Lung (tissue), 12 donors: Measurements from ENCODE around the gene VTI1A. TPM values are rescaled to one million over a fixed set of nuclear protein-coding genes. Genes with fewer than 3 reads are reported as not detected.
"Not testable (repeated sequence)": the region's sequence is repeated elsewhere in the genome, so short reads cannot be mapped to it uniquely, and the experiment has no call there.

Experiments
- ATAC-seq: fragments of 200-7000 bp; cut with Tn5 transposase; one replicate; pipeline ENCODE4 v1.9.1; 2020; ENCODE audit warnings: moderate number of reproducible peaks; ENCODE audit not compliant: insufficient read depth, low FRiP score
- DNase-seq, 3 donors: peaks; one replicate each; pipeline ENCODE4 v3.0.0-alpha.2; 2013 to 2017
- H3K27ac ChIP-seq, 2 donors: one replicate each; pipeline ENCODE4 v1.5.1; 2013; ENCODE audit warnings: mild to moderate bottlenecking in 2 of 2, moderate library complexity in 2 of 2, control low read depth in 1 of 2, inconsistent platforms in 1 of 2, low read depth in 1 of 2, low read length in 1 of 2
- H3K27me3 ChIP-seq, 3 donors: one replicate each; pipeline ENCODE4 v1.5.1; 2013; ENCODE audit warnings: low read length in 2 of 3; ENCODE audit not compliant: control insufficient read depth in 3 of 3, insufficient read depth in 3 of 3
- H3K36me3 ChIP-seq, 4 donors: one replicate each; pipeline ENCODE4 v1.5.1; 2013; ENCODE audit warnings: low read length in 4 of 4, mild to moderate bottlenecking in 1 of 4, moderate library complexity in 1 of 4; ENCODE audit not compliant: control insufficient read depth in 4 of 4, insufficient read depth in 4 of 4
- H3K4me1 ChIP-seq, 5 donors: one replicate each; pipeline ENCODE4 v1.5.1; 2013; ENCODE audit warnings: low read length in 5 of 5, mild to moderate bottlenecking in 2 of 5, moderate library complexity in 1 of 5; ENCODE audit not compliant: control insufficient read depth in 5 of 5, insufficient read depth in 5 of 5
- H3K4me3 ChIP-seq: one replicate; pipeline ENCODE4 v1.5.1; 2013; ENCODE audit warnings: mild to moderate bottlenecking, control low read depth, moderate library complexity
- H3K9ac ChIP-seq, 2 donors: one replicate each; pipeline ENCODE4 v1.5.1; 2013; ENCODE audit warnings: low read length in 2 of 2, control low read depth in 1 of 2; ENCODE audit not compliant: insufficient read depth in 1 of 2
- H3K9me3 ChIP-seq, 4 donors: one replicate each; pipeline ENCODE4 v1.5.1; 2013; ENCODE audit warnings: low read length in 3 of 4, mild to moderate bottlenecking in 1 of 4, moderate library complexity in 1 of 4; ENCODE audit not compliant: control insufficient read depth in 4 of 4, insufficient read depth in 3 of 4
- WGBS, 2 donors: extraction: QIAGEN DNeasy Blood & Tissue Kit; methylation state at CpG; one replicate each; pipeline ENCODE4 v1.1.7; 2013; 5-methylcytosine and 5-hydroxymethylcytosine counted together
- polyA plus RNA-seq, 2 donors: library from polyadenylated mRNA; stranded (reverse); fragments of 200-250 nt; gene quantifications; one replicate each; pipeline ENCODE4 v1.2.1, GENCODE V29; 2013
- total RNA-seq, 2 donors: library from RNA; depleted of rRNA in 1 of 2; stranded (reverse); fragments of >200 nt in 1 of 2; gene quantifications; one replicate each; pipeline ENCODE4 v1.2.1, GENCODE V29; 2014 to 2021
- TF ChIP-seq, protein P1 (sequence below): IDR thresholded peaks from 2 replicates; pipeline ENCODE4 v1.5.1; 2012; ENCODE audit warnings: mild to moderate bottlenecking; ENCODE audit errors: control extremely low read depth, extremely low read depth
- donor health status: control.
- donor health status: control.
- donor health status: Bipolar disorder and iron deficiency.
- donor health status: healthy.
- donor health status: DM: yes; HTN: yes; CAD: no.

The VTI1A gene
- total and polyA plus RNA-seq, 4 donors, result 9.2 to 48.2 (median 28.4) TPM

DNA sequence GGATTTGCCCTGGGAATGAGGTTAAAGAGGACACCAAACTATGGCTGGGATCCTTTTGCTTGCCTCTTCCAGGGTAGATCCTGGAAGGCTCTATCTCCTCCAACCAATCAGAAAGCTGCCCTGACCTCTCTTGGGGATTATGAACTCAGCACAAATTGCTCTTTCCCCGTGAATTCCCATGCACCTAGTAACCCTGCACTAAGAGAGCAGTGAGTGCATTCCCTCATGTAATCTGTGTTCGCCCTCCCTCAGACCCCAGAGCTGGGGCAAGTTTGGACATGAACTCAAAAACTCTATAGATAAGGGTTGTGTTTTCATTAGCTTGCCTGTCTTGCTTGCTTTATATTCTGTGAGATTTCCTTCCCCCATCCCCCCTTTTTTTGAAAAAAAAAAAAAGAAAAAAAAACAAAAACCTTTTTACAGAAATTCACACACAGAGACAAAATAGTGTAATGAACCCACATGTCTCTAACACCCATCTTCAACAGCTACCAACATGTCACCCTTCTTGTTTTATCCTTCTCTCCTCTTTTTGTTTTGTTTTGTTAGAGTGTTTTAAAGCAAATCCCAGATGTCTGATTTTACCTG lies 277.5 kb downstream of the VTI1A start:
- ATAC-seq (no peak), DNase-seq (no peak)
- no peaks in the 10 kb centered on the region for H3K27me3 ChIP-seq
- H3K4me3 ChIP-seq, result no peak overlapping the region
- TF ChIP-seq, protein P1, sequence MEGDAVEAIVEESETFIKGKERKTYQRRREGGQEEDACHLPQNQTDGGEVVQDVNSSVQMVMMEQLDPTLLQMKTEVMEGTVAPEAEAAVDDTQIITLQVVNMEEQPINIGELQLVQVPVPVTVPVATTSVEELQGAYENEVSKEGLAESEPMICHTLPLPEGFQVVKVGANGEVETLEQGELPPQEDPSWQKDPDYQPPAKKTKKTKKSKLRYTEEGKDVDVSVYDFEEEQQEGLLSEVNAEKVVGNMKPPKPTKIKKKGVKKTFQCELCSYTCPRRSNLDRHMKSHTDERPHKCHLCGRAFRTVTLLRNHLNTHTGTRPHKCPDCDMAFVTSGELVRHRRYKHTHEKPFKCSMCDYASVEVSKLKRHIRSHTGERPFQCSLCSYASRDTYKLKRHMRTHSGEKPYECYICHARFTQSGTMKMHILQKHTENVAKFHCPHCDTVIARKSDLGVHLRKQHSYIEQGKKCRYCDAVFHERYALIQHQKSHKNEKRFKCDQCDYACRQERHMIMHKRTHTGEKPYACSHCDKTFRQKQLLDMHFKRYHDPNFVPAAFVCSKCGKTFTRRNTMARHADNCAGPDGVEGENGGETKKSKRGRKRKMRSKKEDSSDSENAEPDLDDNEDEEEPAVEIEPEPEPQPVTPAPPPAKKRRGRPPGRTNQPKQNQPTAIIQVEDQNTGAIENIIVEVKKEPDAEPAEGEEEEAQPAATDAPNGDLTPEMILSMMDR, result no peak
- no peak overlapping the region for H3K27ac ChIP-seq
- H3K36me3 ChIP-seq, result peaks cover 0 to 2% (median under 1%) of the 10 kb centered on the region in 4 donors
- 88 to 89% methylated on average over 2 of the region's 2 CpGs for WGBS, 2 donors
- H3K4me1 ChIP-seq, result no peaks in the 10 kb centered on the region
- no peaks in the 10 kb centered on the region for H3K9me3 ChIP-seq
- no peak overlapping the region for H3K9ac ChIP-seq

DNA sequence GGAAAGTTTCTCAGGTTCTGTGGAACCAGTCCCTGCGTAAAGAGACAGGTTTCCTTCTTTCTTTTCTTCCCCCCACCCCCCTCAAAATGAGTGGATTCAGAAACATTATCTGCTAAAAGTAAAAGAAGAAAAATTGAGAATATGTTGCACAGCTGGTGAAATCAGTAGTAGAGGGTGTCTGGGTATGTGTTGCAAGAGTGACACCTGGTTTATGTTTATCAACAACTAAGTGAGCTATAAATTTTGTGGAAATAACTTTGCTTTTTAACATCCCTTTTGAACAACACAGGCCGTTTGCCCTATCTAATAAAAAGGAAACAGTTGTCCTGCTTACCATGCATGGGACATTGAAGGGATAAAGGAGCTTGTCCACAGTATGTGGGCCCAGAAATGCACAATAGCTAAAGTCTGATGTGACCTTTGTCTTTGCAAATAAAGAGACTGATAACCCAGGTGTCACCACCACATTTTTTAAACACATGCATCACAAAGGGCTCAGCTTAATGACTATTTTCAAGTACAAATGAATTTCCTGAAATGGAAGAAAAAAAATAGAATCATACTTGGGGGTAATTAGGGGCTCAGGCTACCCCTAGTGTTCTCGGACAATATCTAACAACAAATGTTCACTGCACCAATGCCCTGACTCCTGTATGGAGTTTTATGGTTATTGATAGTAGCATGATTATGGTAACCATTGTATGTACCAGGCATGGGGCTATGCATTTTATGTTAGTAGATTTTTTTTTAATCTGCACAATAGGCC lies 281.3 kb downstream of the VTI1A start:
- H3K9ac ChIP-seq, result no peak overlapping the region
- 76 to 81% methylated on average over 3 of the region's 3 CpGs for WGBS, 2 donors
- TF ChIP-seq, protein P1, result no peak

DNA sequence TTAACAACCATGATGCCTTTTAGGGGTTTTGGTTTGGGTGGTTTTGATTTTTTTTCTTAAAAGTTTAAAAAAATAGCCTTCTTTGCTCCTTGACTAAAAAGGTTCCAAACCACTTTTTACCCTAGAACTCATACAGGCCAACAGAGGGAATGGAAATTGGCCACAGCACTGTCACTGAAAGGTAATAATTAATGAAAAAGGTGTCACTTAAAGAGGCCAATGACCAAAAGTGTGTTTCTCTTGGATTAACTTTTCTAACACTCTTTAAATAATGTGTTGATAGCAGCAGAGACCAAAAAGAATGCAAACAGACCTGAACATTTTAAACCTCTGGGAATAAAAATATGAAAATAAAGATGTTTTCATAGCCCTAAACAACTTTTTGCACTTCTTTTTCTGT lies 282.0 kb downstream of the VTI1A start:
- H3K36me3 ChIP-seq, result peaks cover 0 to 2% (median under 1%) of the 10 kb centered on the region in 4 donors
- H3K9me3 ChIP-seq, result no peaks in the 10 kb centered on the region
- no peak for DNase-seq
- peaks cover 0 to 4% (median 0%) of the 10 kb centered on the region in 5 donors for H3K4me1 ChIP-seq
- no peaks in the 10 kb centered on the region for H3K27me3 ChIP-seq
- H3K4me3 ChIP-seq, result no peak overlapping the region
- no peak overlapping the region for H3K9ac ChIP-seq
- TF ChIP-seq, protein P1, result no peak
- H3K27ac ChIP-seq, result no peak overlapping the region
- no peak for ATAC-seq

More for the DNA sequence above, 281.3 kb downstream of the VTI1A start:
- Histone ChIP-seq H3K36me3 (peaks cover 0 to 2% (median under 1%) of the 10 kb centered on the region in 4 donors), H3K4me1 (peaks cover 0 to 4% (median 0%) of the 10 kb centered on the region in 5 donors), H3K27ac (no peak overlapping the region), H3K27me3 (no peaks in the 10 kb centered on the region), H3K4me3 (no peak overlapping the region), H3K9me3 (no peaks in the 10 kb centered on the region)
- DNase-seq, result no peak
- ATAC-seq, result no peak

DNA sequence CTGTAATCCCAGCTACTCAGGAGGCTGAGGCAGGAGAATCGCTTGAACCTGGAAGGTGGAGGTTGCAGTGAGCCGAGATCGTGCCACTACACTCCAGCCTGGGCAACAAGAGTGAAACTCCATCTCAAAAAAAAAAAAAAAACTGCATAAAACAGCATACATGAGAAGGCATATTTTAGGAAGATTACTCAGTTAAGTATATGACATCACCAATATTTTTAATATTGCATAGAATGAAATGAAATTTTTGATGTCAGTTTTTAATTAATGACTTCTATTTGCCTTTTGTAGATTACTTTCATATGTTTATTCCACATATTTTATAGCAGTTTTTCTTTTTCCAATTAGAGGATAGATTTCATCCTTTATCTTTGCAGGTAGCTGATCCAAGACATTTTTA lies 284.4 kb downstream of the VTI1A start:
- 95 to 100% methylated on average over 3 of the region's 3 CpGs for WGBS, 2 donors

More for the DNA sequence above, 284.4 kb downstream of the VTI1A start:
- H3K36me3 ChIP-seq, ATAC-seq, DNase-seq, H3K4me1 ChIP-seq, H3K9me3 ChIP-seq, H3K9ac ChIP-seq, H3K27ac ChIP-seq, H3K27me3 ChIP-seq, H3K4me3 ChIP-seq: not testable (repeated sequence)
